GM19452 (cell line): ENCODE results near the gene RNASEH2C.
"Not testable (repeated sequence)": the region's sequence is repeated elsewhere in the genome, so short reads cannot be mapped to it uniquely, and the experiment has no call there.

ENCODE experiments used
- ATAC-seq: cut with Tn5 transposase; IDR thresholded peaks from one replicate; pipeline ENCODE4 v1.9.1; 2021; ENCODE audit not compliant: unreplicated experiment

RNASEH2C gene

GRCh38 chr11:65691847-65692246 lies 28.8 kb downstream of the RNASEH2C start:
- not testable (repeated sequence) for ATAC-seq

- ATAC-seq: no peak
Measured at GRCh38 chr11:65685981-65686380, 34.6 kb downstream of the RNASEH2C start.

GRCh38 chr11:65683480-65683879 lies 37.1 kb downstream of the RNASEH2C start:
- not testable (repeated sequence) for ATAC-seq

GRCh38 chr11:65680192-65680743 lies 40.3 kb downstream of the RNASEH2C start:
- ATAC-seq: no peak

GRCh38 chr11:65672982-65673381 lies 47.6 kb downstream of the RNASEH2C start:
- no peak for ATAC-seq

GRCh38 chr11:65672180-65672860 lies 48.3 kb downstream of the RNASEH2C start:
- no peak for ATAC-seq
